GM18526 (cell line): ENCODE results near the gene PRPSAP1.

Experiments used
- POLR2A ChIP-seq: IDR thresholded peaks from 3 replicates; pipeline ENCODE4 v1.6.1; 2011; ENCODE audit not compliant: insufficient read length; ENCODE audit errors: extremely low read depth

The PRPSAP1 gene

GRCh38 chr17:76268991-76269981 lies 84.4 kb downstream of the PRPSAP1 start:
- TF ChIP-seq POLR2A = peak; percentile 39

GRCh38 chr17:76268015-76268749 lies 85.5 kb downstream of the PRPSAP1 start:
- peak; percentile 90 for TF ChIP-seq POLR2A

GRCh38 chr17:76267051-76267576 lies 86.6 kb downstream of the PRPSAP1 start:
- no peak for TF ChIP-seq POLR2A

GRCh38 chr17:76266244-76266938 lies 87.3 kb downstream of the PRPSAP1 start:
- TF ChIP-seq POLR2A = no peak

GRCh38 chr17:76265624-76266243 lies 88.0 kb downstream of the PRPSAP1 start:
- TF ChIP-seq POLR2A = no peak

GRCh38 chr17:76264755-76265623 lies 88.7 kb downstream of the PRPSAP1 start, which contains the start of gene UBALD2:
Gene UBALD2, plus strand, starts transcription at chr17:76265348. Its CDS starts 158 bp downstream, at chr17:76265506.
- peak; percentile 88 for TF ChIP-seq POLR2A

GRCh38 chr17:76264425-76264754 lies 89.3 kb downstream of the PRPSAP1 start:
- no peak for TF ChIP-seq POLR2A

- TF ChIP-seq POLR2A = no peak
Observed at GRCh38 chr17:76263896-76264295, 89.8 kb downstream of the PRPSAP1 start.

- no peak for TF ChIP-seq POLR2A
Observed at GRCh38 chr17:76262732-76263344, 90.9 kb downstream of the PRPSAP1 start.

- no peak for TF ChIP-seq POLR2A
Observed at GRCh38 chr17:76261421-76262215, 92.1 kb downstream of the PRPSAP1 start.

GRCh38 chr17:76260669-76261068 lies 93.0 kb downstream of the PRPSAP1 start:
- peak; percentile 27 for TF ChIP-seq POLR2A

GRCh38 chr17:76260220-76260619 lies 93.5 kb downstream of the PRPSAP1 start:
- TF ChIP-seq POLR2A = no peak
